CD4-positive, alpha-beta T cell treated with Interleukin-17A for 1 hour (primary cell): ENCODE measurements around the gene ZNF784.
A peak's percentile ranks its signal among the peaks of the same experiment; 100 is the strongest.

ENCODE experiments used
- DNase-seq: peaks from one replicate; pipeline ENCODE4 v3.0.0-alpha.2; 2020

Gene ZNF784

GRCh38 chr19:55655648-55656040 is 31.3 kb upstream of the ZNF784 start:
- no peak for DNase-seq

GRCh38 chr19:55654868-55655647 is 30.7 kb upstream of the ZNF784 start, which contains the start of gene U2AF2:
U2AF2 (plus strand) TSS chr19:55655035; CDS start chr19:55655105, 70 bp downstream.
- peak; percentile 97 for DNase-seq

- peak; percentile 99 for DNase-seq
These were observed 30.0 kb upstream of the ZNF784 start for GRCh38 chr19:55654323-55654867.

- peak; percentile 99 for DNase-seq
These were observed 29.4 kb upstream of the ZNF784 start for GRCh38 chr19:55653651-55654322.

- DNase-seq: no peak
These were observed 28.2 kb upstream of the ZNF784 start for GRCh38 chr19:55652311-55653128.

GRCh38 chr19:55651236-55651635 is 26.9 kb upstream of the ZNF784 start:
- DNase-seq: no peak

- DNase-seq: no peak
These were observed 26.4 kb upstream of the ZNF784 start for GRCh38 chr19:55650602-55651230.

GRCh38 chr19:55650126-55650557 is 25.8 kb upstream of the ZNF784 start:
- DNase-seq: no peak

GRCh38 chr19:55649268-55650125 is 25.1 kb upstream of the ZNF784 start:
- no peak for DNase-seq

- no peak for DNase-seq
These were observed 24.4 kb upstream of the ZNF784 start for GRCh38 chr19:55648585-55649267.

GRCh38 chr19:55647732-55648584 is 23.6 kb upstream of the ZNF784 start, which contains the start of gene CCDC106:
CCDC106 (plus strand) TSS chr19:55648212; CDS start chr19:55649047, 835 bp downstream.
- peak; percentile 43 for DNase-seq

- no peak for DNase-seq
These were observed 22.7 kb upstream of the ZNF784 start for GRCh38 chr19:55646889-55647731.

GRCh38 chr19:55645512-55645881 is 21.1 kb upstream of the ZNF784 start:
- no peak for DNase-seq

GRCh38 chr19:55644842-55645511 is 20.6 kb upstream of the ZNF784 start:
- DNase-seq: no peak

GRCh38 chr19:55644191-55644833 is 19.9 kb upstream of the ZNF784 start:
- DNase-seq: no peak

- DNase-seq: no peak
These were observed 19.5 kb upstream of the ZNF784 start for GRCh38 chr19:55643887-55644176.

- peak; percentile 83 for DNase-seq
These were observed 18.9 kb upstream of the ZNF784 start, which contains the start of gene ZNF581 for GRCh38 chr19:55643003-55643886. ZNF581 (plus strand) TSS chr19:55643649; CDS start chr19:55644572, 923 bp downstream.
